AG04449 (cell line): ENCODE data around the gene SPAG8.

Source experiments
- CTCF ChIA-PET: fragments of 350-600 bp; formaldehyde crosslinking; extraction: SDS; loops from one replicate; lab custom pipeline; 2021; ENCODE audit warnings: antibody characterized with exemption; lab: Yijun Ruan, JAX
- POLR2A ChIA-PET: fragments of 400-600, 350-600 bp; formaldehyde crosslinking; extraction: SDS; loops from one replicate; lab custom pipeline; 2020; ENCODE audit warnings: antibody characterized with exemption, inconsistent platforms; lab: Yijun Ruan, JAX
- DNase-seq: peaks from one replicate; pipeline ENCODE4 v3.0.0-alpha.2; 2010; ENCODE audit warnings: low read depth, low spot score
- H3K4me3 ChIP-seq: 2 replicates; pipeline ENCODE4 v1.5.1; 2011; ENCODE audit warnings: low read depth, mild to moderate bottlenecking, control low read depth, low read length
- CTCF ChIP-seq: IDR thresholded peaks from one replicate; pipeline ENCODE4 v1.5.1; 2011; ENCODE audit warnings: mild to moderate bottlenecking, moderate library complexity, low read length, control low read depth, inconsistent platforms; ENCODE audit not compliant: insufficient read depth; ENCODE audit errors: missing control alignments

The SPAG8 gene

GRCh38 chr9:35771075-35771433 lies 41.0 kb downstream of the SPAG8 start:
- ChIA-PET POLR2A (interaction anchor here (0.6 kb wide), 1 partner anchor 362 kb away, joined by 4 read pairs; no protein-coding TSS in a partner anchor), CTCF (interaction anchor here (0.6 to 11.6 kb wide), 5 partner anchors 16 to 111 kb away, joined by 3 to 102 read pairs (median 4); no protein-coding TSS in a partner anchor)
- no peak for TF ChIP-seq CTCF

GRCh38 chr9:35769763-35770162 lies 42.3 kb downstream of the SPAG8 start:
- ChIA-PET CTCF (interaction anchor here (0.8 to 11.6 kb wide), 2 partner anchors 20 to 113 kb away, joined by 4 to 102 read pairs; no protein-coding TSS in a partner anchor), POLR2A (no interaction called here)
- no peak for DNase-seq
- no peak for TF ChIP-seq CTCF
- no peak overlapping the region for H3K4me3 ChIP-seq

More at GRCh38 chr9:35771075-35771433, 41.0 kb downstream of the SPAG8 start:
- no peak overlapping the region for H3K4me3 ChIP-seq
- no peak for DNase-seq

- no peak for TF ChIP-seq CTCF
- H3K4me3 ChIP-seq, result no peak overlapping the region
- DNase-seq, result no peak
- CTCF ChIA-PET, result no interaction called here
- POLR2A ChIA-PET, result no interaction called here
These were observed 44.6 kb downstream of the SPAG8 start for GRCh38 chr9:35767458-35767857.

GRCh38 chr9:35766997-35767396 lies 45.1 kb downstream of the SPAG8 start:
- ChIA-PET CTCF (no interaction called here), POLR2A (no interaction called here)
- H3K4me3 ChIP-seq, result no peak overlapping the region
- no peak for DNase-seq
- TF ChIP-seq CTCF, result no peak

GRCh38 chr9:35763803-35764202 lies 48.3 kb downstream of the SPAG8 start:
- TF ChIP-seq CTCF, result no peak
- POLR2A ChIA-PET, result interaction anchor here (0.5 kb wide), 1 partner anchor 484 kb away, joined by 4 read pairs; no protein-coding TSS in a partner anchor

GRCh38 chr9:35763181-35763580 lies 48.9 kb downstream of the SPAG8 start:
- DNase-seq, result no peak
- TF ChIP-seq CTCF, result no peak
- ChIA-PET POLR2A (no interaction called here), CTCF (interaction anchor here (0.7 to 1.1 kb wide), 4 partner anchors 13 to 116 kb away, joined by 3 to 4 read pairs (median 3); no protein-coding TSS in a partner anchor)
- H3K4me3 ChIP-seq, result no peak overlapping the region

More at GRCh38 chr9:35763803-35764202, 48.3 kb downstream of the SPAG8 start:
- CTCF ChIA-PET, result interaction anchor here (1.8 kb wide), 1 partner anchor 26 kb away, joined by 6 read pairs; no protein-coding TSS in a partner anchor
- no peak for DNase-seq
- no peak overlapping the region for H3K4me3 ChIP-seq
